IMR-90 (cell line): Measurements from ENCODE around the gene STAG2.

Source experiments
- BHLHE40 ChIP-seq: fragments of 150-350 bp; IDR thresholded peaks from 2 replicates; pipeline ENCODE4 v1.6.1; 2016; ENCODE audit warnings: mild to moderate bottlenecking, low read depth, low read length
- CEBPB ChIP-seq: IDR thresholded peaks from 2 replicates; pipeline ENCODE4 v1.6.1; 2012; ENCODE audit warnings: low read depth, low read length, improper control_type of control experiment
- FOS ChIP-seq: fragments of 150-350 bp; IDR thresholded peaks from 2 replicates; pipeline ENCODE4 v1.6.1; 2016; ENCODE audit warnings: low read depth, low read length
- MAFK ChIP-seq: IDR thresholded peaks from 2 replicates; pipeline ENCODE4 v1.6.1; 2012; ENCODE audit warnings: low read depth, low read length, improper control_type of control experiment
- MAZ ChIP-seq: IDR thresholded peaks from 2 replicates; pipeline ENCODE4 v1.6.1; 2012; ENCODE audit warnings: low read depth, mild to moderate bottlenecking, low read length, improper control_type of control experiment, moderate library complexity, borderline replicate concordance
- MXI1 ChIP-seq: IDR thresholded peaks from 2 replicates; pipeline ENCODE4 v1.6.1; 2012; ENCODE audit warnings: low read depth, mild to moderate bottlenecking, low read length, moderate library complexity, borderline replicate concordance
- POLR2A ChIP-seq: IDR thresholded peaks from 2 replicates; pipeline ENCODE4 v1.6.1; 2012; ENCODE audit warnings: mild to moderate bottlenecking, low read depth, low read length
- RAD21 ChIP-seq: IDR thresholded peaks from 2 replicates; pipeline ENCODE4 v1.6.1; 2012; ENCODE audit warnings: low read length, improper control_type of control experiment
- RCOR1 ChIP-seq: IDR thresholded peaks from 2 replicates; pipeline ENCODE4 v1.6.1; 2012; ENCODE audit warnings: mild to moderate bottlenecking, low read length, improper control_type of control experiment; ENCODE audit not compliant: insufficient replicate concordance
- RFX5 ChIP-seq: IDR thresholded peaks from 2 replicates; pipeline ENCODE4 v1.8.0; 2012; ENCODE audit warnings: low read depth, mild to moderate bottlenecking, low read length, moderate library complexity
- TF ChIP-seq, protein P1 (sequence below): conservative IDR thresholded peaks from 2 replicates; pipeline ENCODE4 v1.5.1; 2012; ENCODE audit warnings: mild to moderate bottlenecking, low read depth, low read length, improper control_type of control experiment
- TF ChIP-seq, protein P2 (sequence below): fragments of 150-350 bp; IDR thresholded peaks from 2 replicates; pipeline ENCODE4 v1.6.1; 2017; ENCODE audit warnings: mild to moderate bottlenecking, antibody characterized with exemption, low read length, low read depth

DNA sequence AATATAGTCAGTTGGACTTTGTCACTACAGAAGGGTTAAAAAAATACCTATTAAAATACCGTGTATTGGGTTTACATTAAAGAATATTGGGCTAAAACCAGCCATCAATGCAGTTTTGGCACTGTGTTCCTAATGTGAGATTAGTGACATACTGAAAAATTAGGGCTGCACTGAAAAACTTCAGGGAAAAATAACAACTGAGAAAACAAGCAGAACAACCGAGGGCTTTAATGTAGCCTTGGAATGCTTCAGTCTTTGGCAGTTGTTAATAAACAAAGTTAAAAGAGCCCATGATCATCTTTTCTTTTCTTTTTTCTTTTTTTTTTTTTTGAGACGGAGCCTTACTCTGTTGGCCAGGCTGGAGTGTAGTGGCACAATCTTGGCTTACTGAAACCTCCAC, 12.4 kb downstream of the STAG2 start:
- TF ChIP-seq POLR2A (no peak), RCOR1 (no peak), FOS (no peak), CEBPB (no peak), RFX5 (no peak), MAFK (no peak), BHLHE40 (no peak), RAD21 (no peak), MAZ (no peak), MXI1 (no peak)
- TF ChIP-seq, protein P1, sequence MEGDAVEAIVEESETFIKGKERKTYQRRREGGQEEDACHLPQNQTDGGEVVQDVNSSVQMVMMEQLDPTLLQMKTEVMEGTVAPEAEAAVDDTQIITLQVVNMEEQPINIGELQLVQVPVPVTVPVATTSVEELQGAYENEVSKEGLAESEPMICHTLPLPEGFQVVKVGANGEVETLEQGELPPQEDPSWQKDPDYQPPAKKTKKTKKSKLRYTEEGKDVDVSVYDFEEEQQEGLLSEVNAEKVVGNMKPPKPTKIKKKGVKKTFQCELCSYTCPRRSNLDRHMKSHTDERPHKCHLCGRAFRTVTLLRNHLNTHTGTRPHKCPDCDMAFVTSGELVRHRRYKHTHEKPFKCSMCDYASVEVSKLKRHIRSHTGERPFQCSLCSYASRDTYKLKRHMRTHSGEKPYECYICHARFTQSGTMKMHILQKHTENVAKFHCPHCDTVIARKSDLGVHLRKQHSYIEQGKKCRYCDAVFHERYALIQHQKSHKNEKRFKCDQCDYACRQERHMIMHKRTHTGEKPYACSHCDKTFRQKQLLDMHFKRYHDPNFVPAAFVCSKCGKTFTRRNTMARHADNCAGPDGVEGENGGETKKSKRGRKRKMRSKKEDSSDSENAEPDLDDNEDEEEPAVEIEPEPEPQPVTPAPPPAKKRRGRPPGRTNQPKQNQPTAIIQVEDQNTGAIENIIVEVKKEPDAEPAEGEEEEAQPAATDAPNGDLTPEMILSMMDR, result no peak
- TF ChIP-seq, protein P2, sequence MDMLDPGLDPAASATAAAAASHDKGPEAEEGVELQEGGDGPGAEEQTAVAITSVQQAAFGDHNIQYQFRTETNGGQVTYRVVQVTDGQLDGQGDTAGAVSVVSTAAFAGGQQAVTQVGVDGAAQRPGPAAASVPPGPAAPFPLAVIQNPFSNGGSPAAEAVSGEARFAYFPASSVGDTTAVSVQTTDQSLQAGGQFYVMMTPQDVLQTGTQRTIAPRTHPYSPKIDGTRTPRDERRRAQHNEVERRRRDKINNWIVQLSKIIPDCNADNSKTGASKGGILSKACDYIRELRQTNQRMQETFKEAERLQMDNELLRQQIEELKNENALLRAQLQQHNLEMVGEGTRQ, result no peak
